ENCODE results near the gene GAB1.
A peak's percentile ranks its signal among the peaks of the same experiment; 100 is the strongest.

GAB1 gene

DNA sequence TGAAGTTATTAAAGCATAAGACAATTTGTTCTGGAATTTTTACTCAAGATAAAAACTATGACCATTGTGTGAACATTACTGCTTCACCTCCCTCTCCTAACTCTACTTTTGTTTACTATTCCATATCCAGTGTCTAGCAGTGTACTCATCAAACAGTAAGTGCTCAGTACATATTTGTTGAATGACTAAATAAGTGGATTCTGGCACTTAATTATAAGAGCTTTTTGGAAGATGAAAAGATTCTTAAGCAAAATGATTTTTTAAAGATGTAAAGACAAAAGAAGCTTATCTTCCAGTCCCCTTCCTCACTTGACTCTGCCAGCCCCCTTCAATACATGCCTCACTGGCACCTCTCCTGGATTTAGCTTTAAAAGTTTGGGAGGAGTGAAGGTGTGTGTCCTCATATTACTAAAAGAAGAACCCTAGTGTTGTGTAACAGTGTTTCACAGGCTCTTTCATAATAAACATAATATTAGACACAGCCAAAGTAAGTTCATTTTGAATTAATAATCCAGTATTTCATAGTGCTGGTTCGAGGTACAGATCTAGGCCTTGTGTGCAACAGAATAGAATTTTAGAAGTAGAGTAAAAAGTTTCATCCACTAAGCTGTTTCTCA is 53.0 kb downstream of the GAB1 start:
- DNase-seq (ENCODE audit: low spot score): no peak

- DNase-seq (ENCODE audit: low spot score): no peak
These were observed 54.1 kb downstream of the GAB1 start for GRCh38 chr4:143390764-143391163.

DNA sequence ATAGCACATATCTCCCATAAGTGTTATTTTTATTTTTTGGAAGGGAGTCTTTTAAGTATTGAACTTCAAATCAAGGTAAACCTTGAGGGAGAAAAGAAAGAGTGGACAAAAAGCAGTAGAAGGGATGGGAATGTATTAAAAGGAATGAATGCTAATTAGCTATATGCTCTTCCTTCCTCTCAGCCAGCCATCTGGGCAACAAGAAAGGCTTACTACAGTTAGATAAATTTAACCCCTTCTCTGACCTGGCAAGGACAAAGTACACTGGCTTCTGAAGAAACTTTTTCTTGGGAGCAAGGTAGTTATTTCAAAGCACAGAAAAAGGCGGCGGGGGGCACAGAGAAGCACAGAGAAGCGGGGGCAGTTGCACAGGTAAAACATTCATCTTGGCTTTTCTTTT is 54.6 kb downstream of the GAB1 start:
- no peak for DNase-seq (ENCODE audit: low spot score)

- DNase-seq (ENCODE audit: low spot score): no peak
These were observed 55.2 kb downstream of the GAB1 start for GRCh38 chr4:143391895-143392294.

DNA sequence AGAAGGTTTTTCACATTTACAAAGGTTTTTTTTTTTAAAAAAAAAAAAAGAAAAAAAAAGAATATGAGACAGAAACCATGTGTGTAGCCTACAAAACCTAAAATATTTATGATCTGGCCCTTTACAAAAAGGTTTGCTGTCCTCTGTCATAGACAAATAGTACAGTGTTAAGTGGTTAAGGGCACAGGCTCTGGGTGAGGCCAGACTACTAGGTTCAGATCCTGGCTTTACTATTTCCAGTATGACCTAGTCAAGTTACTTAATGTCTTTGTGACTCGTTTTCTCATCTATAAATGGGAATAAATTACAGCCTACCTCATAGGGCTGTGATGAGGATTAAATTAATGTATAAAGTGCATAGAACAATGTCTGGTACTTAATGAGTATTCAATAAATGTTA is 56.5 kb downstream of the GAB1 start:
- no peak for DNase-seq (ENCODE audit: low spot score)

GRCh38 chr4:143394739-143395453 is 58.2 kb downstream of the GAB1 start:
- DNase-seq (ENCODE audit: low spot score): no peak

- no peak for DNase-seq (ENCODE audit: low spot score)
These were observed 60.0 kb downstream of the GAB1 start for GRCh38 chr4:143396695-143397094.

GRCh38 chr4:143397335-143397734 is 60.7 kb downstream of the GAB1 start:
- DNase-seq (ENCODE audit: low spot score): no peak

DNA sequence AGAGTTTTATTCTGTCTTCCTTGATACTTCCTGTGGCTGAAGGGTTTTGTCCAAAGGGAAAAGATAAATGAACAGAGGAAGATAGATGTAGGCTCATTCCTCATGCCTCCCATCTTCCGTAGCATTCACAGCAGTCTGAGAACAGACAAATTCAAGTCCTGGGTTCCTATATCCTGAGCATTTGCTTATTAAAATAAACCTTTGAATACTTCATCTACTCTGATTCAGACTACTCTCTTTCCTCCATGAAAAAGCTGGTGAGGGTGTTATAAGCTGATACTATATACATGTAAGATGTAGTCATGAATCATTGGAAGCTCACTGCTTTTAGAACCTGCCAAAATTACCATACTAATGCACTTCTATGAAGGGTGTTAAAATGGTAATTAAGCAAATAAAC is 61.2 kb downstream of the GAB1 start:
- DNase-seq (ENCODE audit: low spot score): no peak

GRCh38 chr4:143399113-143399949 is 62.7 kb downstream of the GAB1 start:
- no peak for DNase-seq (ENCODE audit: low spot score)

DNA sequence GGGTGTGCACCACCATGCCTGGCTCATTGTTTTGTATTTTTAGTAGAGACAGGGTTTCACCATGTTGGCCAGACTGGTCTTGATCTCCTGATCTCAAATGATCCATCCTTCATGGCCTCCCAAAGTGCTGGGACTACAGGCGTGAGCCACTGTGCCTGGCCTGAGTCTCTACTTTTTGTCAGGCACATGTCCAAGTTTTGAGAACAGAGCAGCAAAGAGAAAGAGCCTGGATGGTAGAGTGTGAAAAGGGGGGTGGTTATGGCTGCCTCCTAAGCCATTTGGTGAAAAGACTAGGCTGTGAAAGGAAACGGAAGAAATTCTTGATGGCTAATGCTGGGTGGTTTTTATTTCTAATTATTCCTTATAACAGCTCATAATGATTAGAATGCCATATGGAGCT is 63.4 kb downstream of the GAB1 start:
- no peak for DNase-seq (ENCODE audit: low spot score)

DNA sequence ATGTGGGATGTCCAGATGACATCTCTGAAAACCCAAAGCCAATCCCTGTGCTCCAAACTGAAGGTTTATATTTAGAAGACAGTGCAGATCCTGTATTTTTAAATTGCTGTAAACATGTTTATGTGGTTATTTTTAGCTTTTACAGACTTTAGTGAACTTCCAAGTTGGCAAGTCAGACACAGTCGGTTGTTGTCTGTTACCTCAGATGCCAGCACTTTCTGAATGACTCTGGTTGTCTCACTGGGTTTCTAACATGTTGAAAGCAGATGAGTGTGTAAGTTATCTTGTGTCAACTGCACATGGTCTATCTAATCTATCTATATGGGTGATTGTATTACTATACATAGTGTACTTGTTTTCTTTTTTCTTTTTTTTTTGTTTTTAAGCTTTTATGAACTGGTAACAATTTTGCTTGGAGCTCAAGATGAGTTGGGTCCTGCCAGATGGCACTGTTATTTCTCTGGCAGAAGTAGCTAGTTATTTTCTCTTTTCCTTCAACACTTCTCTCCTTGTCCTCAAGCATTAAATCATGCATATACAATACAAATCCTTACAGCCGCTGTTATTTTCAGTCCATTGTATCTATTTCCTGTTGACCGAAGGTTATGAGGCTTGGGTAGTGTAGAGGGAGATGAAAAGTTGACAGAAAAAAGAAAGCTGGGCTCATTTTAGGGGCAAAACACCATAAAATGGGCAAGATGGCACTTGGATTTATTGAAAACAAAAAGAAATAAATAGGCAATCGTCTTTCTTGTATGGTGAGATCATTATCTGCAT is 66.3 kb downstream of the GAB1 start:
- DNase-seq (ENCODE audit: low spot score): no peak

- peak; percentile 19 for DNase-seq (ENCODE audit: low spot score)
These were observed 66.8 kb downstream of the GAB1 start for GRCh38 chr4:143403553-143403820.

GRCh38 chr4:143404555-143404954 is 67.9 kb downstream of the GAB1 start:
- no peak for DNase-seq (ENCODE audit: low spot score)

GRCh38 chr4:143405075-143405730 is 68.5 kb downstream of the GAB1 start:
- no peak for DNase-seq (ENCODE audit: low spot score)

GRCh38 chr4:143406523-143406922 is 69.8 kb downstream of the GAB1 start:
- no peak for DNase-seq (ENCODE audit: low spot score)

- no peak for DNase-seq (ENCODE audit: low spot score)
These were observed 70.8 kb downstream of the GAB1 start for GRCh38 chr4:143407474-143407873.

DNA sequence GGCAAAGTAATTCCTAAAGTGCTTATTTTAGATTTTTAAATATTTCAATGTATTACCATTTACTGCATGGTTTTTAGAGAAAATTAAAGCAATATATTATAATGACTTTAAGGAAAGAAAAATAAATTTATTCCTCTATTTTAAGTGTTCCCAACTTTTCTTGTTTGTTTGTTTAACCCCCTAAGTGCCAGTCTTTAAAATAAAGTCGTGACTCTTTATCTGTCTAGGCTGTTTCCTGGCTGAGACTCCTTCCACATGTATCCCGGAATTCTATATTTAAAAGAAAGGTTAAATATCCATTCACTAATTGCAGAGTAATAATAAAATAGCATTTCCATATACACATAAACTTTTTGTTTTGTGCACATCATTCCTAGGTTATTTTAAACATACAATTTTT is 71.2 kb downstream of the GAB1 start:
- DNase-seq (ENCODE audit: low spot score): no peak

DNA sequence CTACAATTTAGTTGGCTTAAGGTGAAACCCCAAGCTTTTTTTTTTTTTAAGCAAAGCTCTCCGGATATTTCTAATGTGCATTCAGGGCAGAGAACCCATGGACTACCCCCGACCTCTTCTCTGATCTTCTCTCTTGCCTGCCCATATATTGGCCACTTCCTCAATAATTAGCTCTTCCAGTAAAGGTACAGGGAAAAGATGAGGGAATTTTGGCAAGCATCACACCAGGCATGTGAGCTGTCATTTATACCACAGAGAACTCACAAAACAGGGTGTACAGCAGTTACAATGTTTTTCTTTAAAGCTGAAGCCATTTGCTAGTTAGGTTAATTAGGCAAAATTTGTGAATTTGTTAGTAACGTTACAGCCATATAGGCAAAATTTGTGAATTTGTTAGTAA is 73.3 kb downstream of the GAB1 start:
- no peak for DNase-seq (ENCODE audit: low spot score)

DNA sequence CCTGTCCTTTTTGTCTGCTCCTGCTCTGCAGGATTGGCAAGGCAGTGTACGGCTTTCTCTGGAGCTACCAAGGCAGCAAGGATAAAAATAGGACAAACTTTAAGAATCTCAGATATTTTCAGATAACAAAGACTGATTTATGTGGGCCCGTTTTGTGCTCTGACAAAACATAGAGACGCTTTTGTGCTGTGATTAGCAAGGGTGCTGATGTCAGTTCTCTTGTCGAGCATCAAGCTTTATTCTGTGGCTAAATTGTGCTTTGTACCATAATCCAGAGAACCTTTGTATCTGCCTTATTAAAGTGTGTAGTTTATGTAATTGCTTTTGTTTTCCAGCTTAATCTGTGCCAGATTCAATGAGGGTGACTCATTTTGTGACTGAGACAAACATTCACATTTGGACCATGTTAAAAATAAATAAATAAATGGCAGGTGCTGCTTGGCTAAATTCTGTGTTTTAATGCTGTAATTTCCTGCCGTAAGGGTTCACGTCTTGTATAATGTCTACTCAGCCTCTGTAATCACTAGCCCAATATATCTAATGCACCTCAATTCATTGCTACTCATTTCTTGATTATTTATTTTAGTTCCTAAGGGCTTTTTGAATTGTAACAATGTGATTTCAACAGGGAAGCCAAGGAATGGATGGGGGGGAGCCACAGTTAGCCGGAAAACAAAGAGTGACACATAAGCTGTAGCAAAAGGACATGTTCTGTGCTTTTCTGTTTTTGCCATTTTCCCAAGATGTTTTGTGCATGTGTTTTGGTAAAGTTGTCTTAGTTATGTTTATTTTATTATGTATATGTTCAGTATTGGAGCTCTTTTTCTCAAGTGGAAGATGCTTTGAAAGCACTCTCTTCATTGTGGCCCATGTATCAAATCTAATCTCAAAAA is 75.1 kb downstream of the GAB1 start:
- DNase-seq (ENCODE audit: low spot score): no peak

DNA sequence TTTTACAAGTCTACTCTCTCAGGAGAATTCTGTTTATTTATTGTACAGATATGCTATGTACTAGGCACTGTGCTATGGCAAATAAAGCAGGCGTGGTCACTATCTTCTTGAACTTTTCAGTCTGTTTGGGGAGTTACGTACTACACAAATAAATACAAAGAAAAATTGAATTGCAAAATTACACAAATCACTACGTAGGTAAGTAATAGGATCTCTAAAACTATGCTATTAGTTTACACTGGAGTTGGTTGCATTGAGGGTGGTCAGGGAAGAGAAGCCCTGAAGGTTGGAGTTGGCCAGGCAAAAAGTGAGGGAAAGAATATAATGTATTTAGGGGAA is 75.7 kb downstream of the GAB1 start:
- no peak for DNase-seq (ENCODE audit: low spot score)
